Colonic mucosa (tissue), 4 donors: ENCODE measurements around the gene LRRK1. TPM values are rescaled to one million over a fixed set of nuclear protein-coding genes. Genes with fewer than 3 reads are reported as not detected.

ENCODE experiments used
- DNase-seq: peaks from one replicate; pipeline ENCODE4 v3.0.0-alpha.2; 2020
- H3K27ac ChIP-seq: fragments of 200-600 bp; one replicate; pipeline ENCODE4 v1.8.0; 2021
- H3K27me3 ChIP-seq: fragments of 200-600 bp; one replicate; pipeline ENCODE4 v1.8.0; 2021
- H3K36me3 ChIP-seq: fragments of 200-600 bp; one replicate; pipeline ENCODE4 v1.8.0; 2021
- H3K4me1 ChIP-seq: fragments of 200-600 bp; one replicate; pipeline ENCODE4 v1.8.0; 2021; ENCODE audit warnings: mild to moderate bottlenecking
- H3K4me3 ChIP-seq: fragments of 200-600 bp; one replicate; pipeline ENCODE4 v1.8.0; 2021
- H3K9ac ChIP-seq, 2 donors: one replicate each; pipeline ENCODE4 v1.7.0; 2013; ENCODE audit warnings: control low read depth in 2 of 2, low read depth in 2 of 2, low read length in 2 of 2
- H3K9me3 ChIP-seq: fragments of 200-600 bp; one replicate; pipeline ENCODE4 v1.8.0; 2021
- intact Hi-C: fragments of 100-400 bp; cut with DNase I; formaldehyde crosslinking; loops from one replicate; pipeline ENCODE4 v1.14.1; 2022
- total RNA-seq, 2 donors: library from RNA; stranded (reverse); fragmentation: NEBNext Ultra II Directional in 1 of 2; extraction: Animal tissue kit (Norgen Biotek cat#: 25700) in 1 of 2; gene quantifications; one replicate each; pipeline ENCODE4 v1.2.1, GENCODE V29; 2021
- TF ChIP-seq, protein P1 (sequence below): fragments of 200-600 bp; IDR thresholded peaks from one replicate; pipeline ENCODE4 v1.8.0; 2022; ENCODE audit warnings: antibody characterized with exemption, mild to moderate bottlenecking
- donor health status: healthy.
- donor health status: DM: no; HTN: no; CAD: no.
- donor health status: DM: no; HTN: no; CAD: no.

LRRK1 gene
- total RNA-seq, 2 donors from 2014 or later = 29.6 to 36.0 TPM

DNA sequence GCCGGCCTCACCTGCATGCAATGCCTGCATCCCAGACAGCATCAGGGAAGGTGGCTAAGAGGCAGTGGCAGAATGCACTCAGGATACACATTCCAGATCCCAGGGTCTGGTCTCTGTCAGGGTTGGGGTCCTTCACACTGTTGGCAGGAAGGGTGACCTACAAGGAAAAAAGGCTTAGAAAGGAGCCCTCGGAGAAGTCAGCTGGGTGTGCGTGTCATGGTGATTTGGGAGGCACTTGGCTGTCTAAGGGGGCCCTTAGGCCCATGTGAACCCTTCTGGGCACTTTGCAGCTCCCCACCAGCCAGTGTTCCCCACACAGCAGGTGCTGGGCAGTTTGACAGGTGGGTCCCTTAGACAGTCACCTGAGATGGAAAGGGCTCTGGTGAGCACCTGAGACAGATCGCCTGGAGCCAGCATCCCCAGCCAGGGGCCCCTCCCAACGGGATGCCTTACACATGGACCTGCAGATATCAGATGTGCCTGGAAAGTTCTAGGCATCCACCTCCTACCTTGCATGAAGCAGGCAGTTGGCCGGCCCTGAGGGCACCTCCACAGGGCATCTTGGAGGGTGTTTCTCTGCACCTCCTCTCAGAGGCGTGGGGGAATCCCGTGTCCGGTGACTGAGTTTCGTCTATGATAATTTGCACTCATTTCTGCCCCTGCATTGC lies 131.6 kb downstream of the LRRK1 start:
- peak; percentile 15 for DNase-seq
- H3K4me1 ChIP-seq = no peaks in the 10 kb centered on the region
- H3K4me3 ChIP-seq = no peak overlapping the region
- no peak overlapping the region for H3K9ac ChIP-seq
- no peaks in the 10 kb centered on the region for H3K9me3 ChIP-seq
- peaks cover 13% of the 10 kb centered on the region for H3K36me3 ChIP-seq
- no peak overlapping the region for H3K27ac ChIP-seq
- TF ChIP-seq, protein P1, sequence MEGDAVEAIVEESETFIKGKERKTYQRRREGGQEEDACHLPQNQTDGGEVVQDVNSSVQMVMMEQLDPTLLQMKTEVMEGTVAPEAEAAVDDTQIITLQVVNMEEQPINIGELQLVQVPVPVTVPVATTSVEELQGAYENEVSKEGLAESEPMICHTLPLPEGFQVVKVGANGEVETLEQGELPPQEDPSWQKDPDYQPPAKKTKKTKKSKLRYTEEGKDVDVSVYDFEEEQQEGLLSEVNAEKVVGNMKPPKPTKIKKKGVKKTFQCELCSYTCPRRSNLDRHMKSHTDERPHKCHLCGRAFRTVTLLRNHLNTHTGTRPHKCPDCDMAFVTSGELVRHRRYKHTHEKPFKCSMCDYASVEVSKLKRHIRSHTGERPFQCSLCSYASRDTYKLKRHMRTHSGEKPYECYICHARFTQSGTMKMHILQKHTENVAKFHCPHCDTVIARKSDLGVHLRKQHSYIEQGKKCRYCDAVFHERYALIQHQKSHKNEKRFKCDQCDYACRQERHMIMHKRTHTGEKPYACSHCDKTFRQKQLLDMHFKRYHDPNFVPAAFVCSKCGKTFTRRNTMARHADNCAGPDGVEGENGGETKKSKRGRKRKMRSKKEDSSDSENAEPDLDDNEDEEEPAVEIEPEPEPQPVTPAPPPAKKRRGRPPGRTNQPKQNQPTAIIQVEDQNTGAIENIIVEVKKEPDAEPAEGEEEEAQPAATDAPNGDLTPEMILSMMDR = no peak
- intact Hi-C loops = no loop called here
- H3K27me3 ChIP-seq = no peaks in the 10 kb centered on the region

DNA sequence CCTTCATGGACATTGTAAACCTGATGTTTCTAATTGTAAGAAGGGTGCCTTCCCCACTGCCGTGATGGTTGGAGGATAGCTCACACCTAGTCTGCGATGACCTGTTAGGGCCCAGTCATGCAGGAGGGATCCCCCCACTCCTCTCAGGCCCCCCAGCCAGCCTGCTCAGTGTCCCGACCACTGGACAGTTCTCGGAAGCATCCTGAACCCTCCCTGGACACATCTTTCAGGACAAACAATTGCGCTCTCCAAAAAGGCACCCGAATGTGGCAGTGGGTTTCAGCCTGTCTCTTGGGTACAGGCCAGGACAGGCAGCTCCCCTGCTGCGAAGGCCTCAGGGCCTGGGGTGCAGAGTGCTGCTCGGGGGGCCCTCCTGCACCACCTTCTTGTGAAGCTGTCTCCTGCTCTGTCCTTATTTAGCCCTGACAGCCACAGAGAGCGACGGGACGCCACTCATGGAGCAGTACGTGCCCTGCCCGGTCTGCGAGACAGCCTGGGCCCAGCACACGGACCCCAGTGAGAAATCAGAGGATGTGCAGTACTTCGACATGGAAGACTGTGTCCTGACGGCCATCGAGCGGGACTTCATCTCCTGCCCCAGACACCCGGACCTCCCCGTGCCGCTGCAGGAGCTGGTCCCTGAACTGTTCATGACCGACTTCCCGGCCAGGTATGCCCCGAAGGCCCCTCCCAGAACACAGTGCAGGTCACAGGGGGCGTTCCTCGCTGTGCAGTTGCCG lies 132.3 kb downstream of the LRRK1 start:
- H3K27me3 ChIP-seq = no peaks in the 10 kb centered on the region
- peak; percentile 11 for DNase-seq
- H3K27ac ChIP-seq = no peak overlapping the region
- intact Hi-C loops = no loop called here
- no peak overlapping the region for H3K4me3 ChIP-seq
- TF ChIP-seq, protein P1 = no peak
- H3K36me3 ChIP-seq = peaks cover 13% of the 10 kb centered on the region
- no peaks in the 10 kb centered on the region for H3K9me3 ChIP-seq
- no peak overlapping the region for H3K9ac ChIP-seq
- H3K4me1 ChIP-seq = no peaks in the 10 kb centered on the region

GRCh38 chr15:101052031-101052620 lies 133.0 kb downstream of the LRRK1 start:
- Histone ChIP-seq H3K36me3 (peaks cover 13% of the 10 kb centered on the region), H3K4me3 (no peak overlapping the region), H3K4me1 (no peaks in the 10 kb centered on the region), H3K9me3 (no peaks in the 10 kb centered on the region), H3K27ac (no peak overlapping the region), H3K27me3 (no peaks in the 10 kb centered on the region), H3K9ac (no peak overlapping the region)
- intact Hi-C loops = no loop called here
- TF ChIP-seq, protein P1 = no peak
- no peak for DNase-seq

GRCh38 chr15:101052681-101053121 lies 133.5 kb downstream of the LRRK1 start:
- TF ChIP-seq, protein P1 = no peak
- no peaks in the 10 kb centered on the region for H3K9me3 ChIP-seq
- intact Hi-C loops = no loop called here
- H3K27ac ChIP-seq = no peak overlapping the region
- no peaks in the 10 kb centered on the region for H3K27me3 ChIP-seq
- no peaks in the 10 kb centered on the region for H3K4me1 ChIP-seq
- no peak overlapping the region for H3K4me3 ChIP-seq
- no peak overlapping the region for H3K9ac ChIP-seq
- DNase-seq = peak; percentile 1
- H3K36me3 ChIP-seq = peaks cover 13% of the 10 kb centered on the region

DNA sequence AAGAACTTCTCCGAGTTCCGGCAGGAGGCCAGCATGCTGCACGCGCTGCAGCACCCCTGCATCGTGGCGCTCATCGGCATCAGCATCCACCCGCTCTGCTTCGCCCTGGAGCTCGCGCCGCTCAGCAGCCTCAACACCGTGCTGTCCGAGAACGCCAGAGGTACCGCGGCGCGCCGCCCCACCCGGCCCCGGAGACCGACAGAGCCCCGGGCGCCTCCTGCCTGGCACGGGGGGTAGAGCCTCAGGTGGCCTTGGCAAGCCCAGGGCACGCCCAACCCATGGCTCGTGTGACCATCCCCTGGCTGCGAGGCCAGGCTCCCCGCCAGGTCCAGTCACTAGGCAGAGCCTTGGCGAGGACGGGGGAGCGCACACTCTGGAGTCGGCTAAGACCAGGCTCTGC lies 134.1 kb downstream of the LRRK1 start:
- Histone ChIP-seq H3K9me3 (no peaks in the 10 kb centered on the region), H3K9ac (no peak overlapping the region), H3K27me3 (no peaks in the 10 kb centered on the region), H3K36me3 (peaks cover 13% of the 10 kb centered on the region), H3K4me3 (no peak overlapping the region), H3K4me1 (no peaks in the 10 kb centered on the region), H3K27ac (no peak overlapping the region)
- TF ChIP-seq, protein P1 = no peak
- peak; percentile 10 for DNase-seq
- intact Hi-C loops = no loop called here
